Measurements from ENCODE around the gene GREB1.

Gene GREB1, protein sequence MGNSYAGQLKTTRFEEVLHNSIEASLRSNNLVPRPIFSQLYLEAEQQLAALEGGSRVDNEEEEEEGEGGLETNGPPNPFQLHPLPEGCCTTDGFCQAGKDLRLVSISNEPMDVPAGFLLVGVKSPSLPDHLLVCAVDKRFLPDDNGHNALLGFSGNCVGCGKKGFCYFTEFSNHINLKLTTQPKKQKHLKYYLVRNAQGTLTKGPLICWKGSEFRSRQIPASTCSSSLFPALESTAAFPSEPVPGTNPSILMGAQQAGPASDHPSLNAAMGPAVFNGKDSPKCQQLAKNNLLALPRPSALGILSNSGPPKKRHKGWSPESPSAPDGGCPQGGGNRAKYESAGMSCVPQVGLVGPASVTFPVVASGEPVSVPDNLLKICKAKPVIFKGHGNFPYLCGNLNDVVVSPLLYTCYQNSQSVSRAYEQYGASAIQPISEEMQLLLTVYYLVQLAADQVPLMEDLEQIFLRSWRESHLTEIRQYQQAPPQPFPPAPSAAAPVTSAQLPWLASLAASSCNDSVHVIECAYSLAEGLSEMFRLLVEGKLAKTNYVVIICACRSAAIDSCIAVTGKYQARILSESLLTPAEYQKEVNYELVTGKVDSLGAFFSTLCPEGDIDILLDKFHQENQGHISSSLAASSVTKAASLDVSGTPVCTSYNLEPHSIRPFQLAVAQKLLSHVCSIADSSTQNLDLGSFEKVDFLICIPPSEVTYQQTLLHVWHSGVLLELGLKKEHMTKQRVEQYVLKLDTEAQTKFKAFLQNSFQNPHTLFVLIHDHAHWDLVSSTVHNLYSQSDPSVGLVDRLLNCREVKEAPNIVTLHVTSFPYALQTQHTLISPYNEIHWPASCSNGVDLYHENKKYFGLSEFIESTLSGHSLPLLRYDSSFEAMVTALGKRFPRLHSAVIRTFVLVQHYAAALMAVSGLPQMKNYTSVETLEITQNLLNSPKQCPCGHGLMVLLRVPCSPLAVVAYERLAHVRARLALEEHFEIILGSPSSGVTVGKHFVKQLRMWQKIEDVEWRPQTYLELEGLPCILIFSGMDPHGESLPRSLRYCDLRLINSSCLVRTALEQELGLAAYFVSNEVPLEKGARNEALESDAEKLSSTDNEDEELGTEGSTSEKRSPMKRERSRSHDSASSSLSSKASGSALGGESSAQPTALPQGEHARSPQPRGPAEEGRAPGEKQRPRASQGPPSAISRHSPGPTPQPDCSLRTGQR (N-terminal part only)

DNA sequence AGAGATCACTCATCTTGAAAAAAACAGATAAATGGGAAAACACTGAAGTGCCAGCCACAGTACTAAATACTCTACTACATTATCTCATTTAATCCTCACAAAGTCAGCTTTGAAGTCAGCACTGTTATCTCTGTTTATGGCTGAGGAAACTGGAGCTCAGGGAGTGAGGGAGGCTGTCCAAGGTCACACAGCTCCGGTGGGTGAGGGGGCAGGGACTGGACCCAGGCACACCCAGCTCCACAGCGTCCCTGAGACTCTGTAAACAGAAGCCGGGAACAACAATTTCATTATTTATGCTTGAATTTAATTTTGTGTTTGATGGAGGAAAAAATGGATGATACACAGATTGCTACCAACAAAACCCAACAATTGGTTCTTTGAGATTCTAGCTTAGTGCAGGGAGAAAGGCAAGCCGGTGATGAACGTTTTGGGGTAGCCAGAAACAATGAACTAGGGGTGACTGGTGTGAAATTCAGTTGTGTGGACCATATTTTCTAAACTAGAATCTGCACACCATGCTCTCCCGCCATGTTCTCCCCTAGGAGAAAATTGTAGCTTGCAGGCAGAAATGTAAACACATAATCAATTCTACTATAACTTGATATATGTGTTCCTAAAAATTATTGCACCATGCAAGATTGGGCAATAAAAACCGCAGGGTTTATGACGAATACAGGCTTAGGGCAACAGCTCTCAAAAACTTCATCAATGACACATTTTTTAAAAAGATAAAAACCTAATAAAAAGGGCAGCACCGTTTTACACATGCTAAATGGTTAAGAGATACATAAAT, at the start of gene GREB1:
Gene GREB1, plus strand, starts transcription at position 768 of the 793 bp plus-strand sequence. CDS start 22,570 bp downstream, outside the sequence.
- no peak for DNase-seq (ENCODE audit: low read depth in 2 of 2)

DNA sequence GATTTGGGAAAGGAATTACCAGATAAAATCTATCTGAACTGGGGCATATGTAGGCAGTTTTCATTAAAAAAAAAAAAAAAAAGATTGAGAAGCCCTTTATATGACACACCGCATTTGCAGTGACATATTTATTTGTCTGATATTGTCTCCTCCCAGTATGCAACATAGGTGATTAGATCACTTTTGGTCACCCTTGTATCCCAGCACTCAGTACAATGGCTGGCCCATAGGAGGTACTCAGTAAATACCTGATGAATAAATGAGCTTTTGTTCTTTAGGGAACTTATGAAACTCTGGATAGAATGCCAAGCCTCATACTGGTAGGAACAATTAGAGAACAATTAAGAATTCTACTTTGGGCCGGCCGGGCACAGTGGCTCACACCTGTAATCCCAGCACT, 45.0 kb upstream of the GREB1 start:
- DNase-seq (ENCODE audit: low read depth in 2 of 2): no peak

DNA sequence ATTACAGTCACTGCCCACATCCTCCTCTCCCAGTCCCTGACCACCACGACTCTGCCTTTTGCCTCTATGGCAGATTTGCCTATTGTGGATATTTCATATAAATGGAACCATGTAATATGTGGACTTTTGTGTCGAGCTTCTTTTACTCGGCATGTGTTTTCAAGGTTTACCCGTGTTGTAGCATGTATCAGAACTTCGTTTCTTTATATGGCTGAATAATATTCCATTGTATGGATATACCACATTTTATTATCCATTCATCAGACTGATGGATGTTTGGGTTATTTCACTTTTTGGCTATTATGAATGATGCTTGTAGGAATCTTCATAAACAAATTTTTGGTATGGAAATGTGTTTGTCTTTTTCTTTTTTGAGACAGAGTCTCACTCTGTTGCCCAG, 43.7 kb upstream of the GREB1 start:
- DNase-seq (ENCODE audit: low read depth in 2 of 2): no peak

DNA sequence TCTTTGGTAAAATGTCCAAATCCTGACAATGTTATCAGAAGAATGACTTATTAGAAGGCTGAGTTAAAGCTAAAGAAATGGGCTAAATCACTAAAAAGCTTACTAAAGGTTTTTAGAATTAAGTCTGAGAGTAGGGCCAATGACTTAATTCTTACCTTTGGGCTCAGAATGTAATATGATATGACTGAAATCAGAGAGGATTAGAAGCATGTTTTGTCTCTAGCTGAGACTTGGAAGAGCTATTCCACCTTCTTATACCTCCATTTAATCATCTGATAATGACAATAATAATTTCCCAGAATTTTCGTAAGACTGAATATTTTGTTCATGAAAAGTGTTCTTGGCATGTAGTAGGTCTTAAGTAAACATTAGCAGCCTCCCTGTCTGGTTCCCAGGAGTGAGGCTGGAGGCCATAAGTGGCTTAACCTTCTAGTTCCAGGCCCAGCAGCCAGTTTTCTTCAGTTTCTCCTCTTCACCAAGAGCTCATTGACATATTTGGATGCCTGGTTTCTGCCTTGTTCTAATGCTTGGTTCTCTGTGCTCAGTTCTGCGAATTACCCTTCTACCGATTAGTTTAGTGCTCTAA, 42.4 kb upstream of the GREB1 start:
- no peak for DNase-seq (ENCODE audit: low read depth in 2 of 2)

DNA sequence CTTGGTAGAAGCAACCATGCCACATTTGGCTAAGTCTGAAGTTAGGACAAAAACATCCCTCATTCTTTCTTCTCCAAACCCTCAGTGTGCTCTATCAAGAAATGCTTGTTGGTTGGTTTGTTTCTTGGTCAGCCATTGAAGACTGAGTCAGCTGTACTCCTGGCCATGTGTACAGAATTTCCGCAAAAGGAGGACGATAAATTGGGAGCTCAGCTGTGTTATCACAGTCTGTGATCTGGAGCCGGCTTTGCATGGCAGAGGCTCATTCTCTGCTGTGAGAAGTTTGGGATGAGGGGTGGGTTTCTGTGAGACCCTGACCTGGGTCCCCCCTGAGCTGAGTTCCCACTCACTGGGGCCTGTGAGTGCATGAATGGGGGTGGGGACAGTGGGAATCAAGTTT, 41.6 kb upstream of the GREB1 start:
- no peak for DNase-seq (ENCODE audit: low read depth in 2 of 2)

DNA sequence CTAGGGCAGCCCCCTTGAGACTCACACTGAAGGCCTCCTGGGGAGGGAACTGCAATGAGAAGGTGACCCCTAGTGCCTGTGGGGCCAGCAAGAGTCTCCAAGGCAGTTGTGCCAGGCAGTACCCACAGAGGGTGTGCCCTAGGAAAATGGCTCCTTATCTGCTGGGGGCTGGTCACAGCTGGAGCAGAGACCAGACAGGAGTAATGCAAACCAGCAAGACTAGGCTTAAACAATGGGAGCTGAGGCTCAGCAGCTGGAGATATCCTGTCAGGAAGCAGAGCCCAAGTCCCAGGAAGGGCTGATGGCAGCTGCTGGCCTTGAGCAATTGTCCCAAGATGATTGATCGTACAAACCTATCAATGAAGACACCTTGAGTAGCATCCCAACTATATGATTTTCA, 41.1 kb upstream of the GREB1 start:
- DNase-seq (ENCODE audit: low read depth in 2 of 2): no peak

DNA sequence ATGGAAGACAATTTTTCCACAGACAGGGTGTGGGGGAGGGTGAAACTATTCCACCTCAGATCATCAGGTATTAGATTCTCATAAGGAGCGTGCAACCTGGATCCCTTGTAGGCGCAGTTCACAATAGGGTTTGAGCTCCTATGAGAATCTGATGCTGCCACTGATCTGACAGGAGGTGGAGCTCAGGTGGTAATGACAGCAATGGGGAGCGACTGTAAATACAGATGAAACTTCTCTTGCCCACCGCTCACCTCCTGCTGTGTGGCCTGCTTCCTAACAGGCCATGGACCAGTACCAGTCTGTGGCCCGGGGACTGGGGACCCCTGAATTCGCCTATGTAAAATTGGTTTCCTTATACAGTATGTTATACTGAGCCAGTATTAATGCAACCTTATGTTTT, 40.6 kb upstream of the GREB1 start:
- no peak for DNase-seq (ENCODE audit: low read depth in 2 of 2)

DNA sequence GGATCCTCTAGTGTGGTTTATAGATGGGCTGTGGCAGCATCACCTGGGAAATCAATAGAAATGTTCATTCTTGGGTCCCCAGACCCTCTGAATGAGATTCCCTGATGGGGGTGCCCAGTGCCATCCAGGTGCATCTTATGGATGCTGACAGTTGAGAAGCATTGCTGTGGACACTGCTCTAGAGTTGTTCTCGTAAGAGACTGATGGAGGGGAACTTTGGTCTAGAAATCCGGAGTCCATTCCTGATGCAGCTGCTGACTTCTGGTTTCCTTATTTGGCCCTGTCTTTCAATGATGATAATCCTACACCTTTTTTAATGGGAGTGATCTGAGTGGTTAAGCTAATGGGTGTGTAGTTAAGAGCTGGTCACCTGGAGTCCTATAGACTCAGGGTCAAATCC, 39.5 kb upstream of the GREB1 start:
- no peak for DNase-seq (ENCODE audit: low read depth in 2 of 2)

DNA sequence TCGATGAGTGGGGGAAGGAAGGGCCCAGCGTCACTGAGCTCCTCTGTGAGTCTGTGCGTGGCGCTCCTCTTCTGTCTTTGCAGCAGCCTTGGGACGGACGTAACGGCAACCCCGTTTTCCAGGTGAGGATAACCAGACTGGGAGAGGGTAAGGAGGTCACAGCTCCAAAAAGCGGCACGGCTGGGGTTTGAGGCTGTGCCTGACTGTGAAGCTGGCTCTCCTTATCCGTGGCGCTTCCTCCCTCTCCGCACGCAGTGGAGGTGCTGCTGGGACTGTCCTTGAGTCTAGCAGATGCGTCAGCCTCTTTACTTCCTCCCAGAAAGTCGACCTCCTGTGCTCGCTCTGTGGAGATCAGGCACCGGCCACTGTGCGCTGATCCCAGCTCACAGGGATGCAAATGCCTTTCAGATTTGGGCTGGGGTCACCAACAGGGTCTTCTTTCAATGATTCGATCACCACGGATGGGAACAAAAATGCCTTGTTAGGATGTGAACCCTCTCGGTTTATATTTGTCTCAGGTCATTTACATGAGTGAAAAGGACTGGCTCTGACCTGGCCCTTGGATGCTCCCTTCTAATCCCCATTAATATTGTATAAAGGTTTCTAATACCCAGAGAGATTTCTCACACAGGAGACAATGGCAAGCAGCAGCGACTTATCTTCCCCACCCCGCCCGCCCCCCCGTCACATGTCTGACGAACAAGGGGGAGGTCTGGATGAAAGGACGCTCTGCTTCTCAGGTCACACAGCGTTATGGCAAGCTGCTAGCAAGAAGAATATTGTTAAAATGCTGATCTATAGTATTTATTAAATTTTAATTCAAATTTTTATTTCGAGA, 37.8 kb upstream of the GREB1 start:
- DNase-seq (ENCODE audit: low read depth in 2 of 2): no peak

DNA sequence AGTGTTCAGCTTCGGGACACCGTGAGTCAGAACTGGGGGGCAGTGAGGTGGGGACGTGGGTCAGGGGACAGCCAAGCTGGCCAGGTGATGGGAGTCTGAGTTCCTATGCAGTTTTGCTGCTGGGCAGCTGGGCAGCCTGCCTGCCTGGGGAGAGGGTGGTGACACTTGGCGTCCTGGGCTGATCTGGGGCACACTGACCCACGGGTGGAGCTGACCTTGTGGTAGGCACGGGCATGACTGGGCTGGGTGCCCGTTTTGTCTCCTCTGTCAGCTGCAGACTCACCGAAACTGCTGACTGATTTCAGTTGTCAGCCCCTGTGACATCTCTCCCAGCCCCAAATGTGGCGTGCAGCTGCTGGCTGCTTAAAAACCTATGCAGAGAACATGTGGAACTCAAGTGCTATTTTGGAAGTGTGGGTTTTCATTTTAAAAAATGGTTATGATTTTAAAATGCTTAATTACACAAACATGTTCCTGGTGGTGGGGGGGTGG, 35.3 kb upstream of the GREB1 start:
- DNase-seq (ENCODE audit: low read depth in 2 of 2): no peak

DNA sequence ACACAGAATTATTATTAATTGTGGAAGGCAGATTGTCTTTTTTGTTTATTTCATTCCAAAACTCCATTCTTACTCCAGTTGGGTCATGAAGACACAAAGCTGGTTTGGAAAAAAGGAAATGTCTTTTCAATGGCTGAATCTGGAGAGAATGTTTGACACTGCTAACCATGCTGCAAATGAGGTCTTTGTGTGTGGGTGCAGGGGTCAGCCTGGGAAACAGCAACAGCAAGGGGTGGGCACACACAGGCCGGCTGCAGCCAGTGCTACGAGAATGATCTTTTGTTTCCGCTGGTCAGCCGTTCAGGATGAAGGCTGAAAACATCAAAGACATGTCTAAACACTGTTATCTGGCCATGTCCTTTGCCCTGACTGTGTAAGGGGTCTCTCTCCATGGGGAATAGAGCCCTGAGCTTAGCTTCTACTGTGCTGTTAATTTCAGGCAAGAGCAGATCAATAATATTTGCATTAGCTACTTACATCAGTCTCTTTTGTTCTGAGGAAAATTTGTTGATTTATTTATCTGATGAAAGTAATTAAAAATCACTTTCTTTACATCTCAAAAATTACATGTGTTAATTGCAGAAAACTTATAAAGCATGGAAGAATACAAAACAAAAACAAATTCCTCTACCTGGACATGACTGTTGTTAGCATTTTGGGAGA, 34.6 kb upstream of the GREB1 start:
- no peak for DNase-seq (ENCODE audit: low read depth in 2 of 2)

DNA sequence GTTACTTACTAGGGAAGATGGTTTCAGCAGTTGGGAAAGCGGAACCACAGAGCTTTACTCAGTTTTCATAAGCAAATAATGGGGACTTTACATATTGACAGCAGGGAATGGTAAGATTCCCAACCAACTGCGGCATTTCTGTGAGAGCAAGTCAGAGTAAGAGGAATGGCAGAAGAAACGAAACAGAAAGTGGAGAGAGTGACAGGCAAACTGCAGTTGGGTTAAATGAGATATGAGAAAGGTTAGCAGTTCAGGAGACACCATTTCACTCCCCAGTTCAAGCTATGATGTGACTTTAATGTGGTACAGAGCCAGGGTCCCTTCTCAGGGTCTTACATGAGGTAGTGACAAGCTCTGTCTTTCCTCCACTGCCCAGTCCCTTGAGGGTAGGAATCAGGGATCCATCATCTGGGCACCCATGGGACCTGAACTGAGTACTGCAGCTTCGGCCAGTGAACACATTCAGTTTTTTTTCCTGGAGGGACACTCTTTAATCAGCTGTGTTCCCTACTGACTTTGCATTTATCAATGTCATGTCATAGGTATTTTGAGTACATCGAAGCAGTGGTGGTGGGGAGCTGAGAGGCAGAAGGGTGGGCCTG, 33.0 kb upstream of the GREB1 start:
- no peak for DNase-seq (ENCODE audit: low read depth in 2 of 2)

DNA sequence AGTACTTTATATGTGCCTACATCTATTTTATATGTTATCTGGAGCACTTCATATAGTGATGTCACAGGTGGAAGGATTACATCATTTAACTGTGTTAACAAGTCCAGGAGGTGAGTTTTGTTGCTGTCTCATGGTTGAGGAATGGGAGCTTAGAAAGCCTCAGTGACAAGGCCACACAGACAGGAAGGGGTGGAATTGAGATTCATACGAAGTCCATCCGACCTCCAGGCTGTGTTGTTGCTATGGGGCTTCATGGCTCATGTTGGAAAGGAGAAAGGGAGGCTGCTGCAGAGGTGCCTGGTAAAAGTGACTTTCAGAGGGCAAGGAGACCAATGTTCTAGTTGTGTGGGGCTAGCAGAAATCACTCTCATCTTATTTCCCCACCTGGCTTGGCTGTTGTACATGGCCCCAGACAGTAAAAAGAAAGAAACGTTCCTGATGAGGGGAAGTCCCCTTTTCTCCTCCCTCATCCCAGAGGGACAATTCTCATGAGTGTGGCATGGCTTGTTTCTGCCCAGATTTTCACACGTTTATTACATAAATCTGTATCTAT, 31.0 kb upstream of the GREB1 start:
- DNase-seq (ENCODE audit: low read depth in 2 of 2): no peak

DNA sequence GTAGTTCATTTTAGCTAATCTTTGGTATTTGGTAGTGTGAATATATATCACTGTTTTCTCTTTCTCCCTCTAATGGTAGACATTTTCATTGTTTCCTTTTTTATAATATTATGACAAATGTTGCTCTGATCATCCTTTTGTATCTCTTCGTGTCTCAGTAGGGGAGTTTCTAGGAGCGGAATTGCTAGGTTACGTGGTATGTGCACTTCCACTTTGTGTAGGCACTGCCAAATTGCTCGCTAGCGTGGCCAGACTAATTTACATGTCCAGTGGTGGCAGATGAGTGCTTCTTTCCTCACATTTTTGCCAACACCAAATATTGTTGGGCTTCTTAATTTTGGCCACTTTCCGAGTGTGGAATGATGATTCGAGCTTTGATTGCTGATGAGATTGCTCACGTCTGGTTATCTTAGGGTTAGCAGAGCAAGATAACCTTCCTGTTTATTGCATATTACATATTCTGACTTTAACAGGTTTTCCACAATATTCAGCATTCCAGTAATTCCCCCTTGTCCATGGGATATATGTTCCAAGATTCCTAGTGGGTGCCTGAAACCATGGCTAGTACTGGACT, 30.4 kb upstream of the GREB1 start:
- DNase-seq (ENCODE audit: low read depth in 2 of 2): no peak

DNA sequence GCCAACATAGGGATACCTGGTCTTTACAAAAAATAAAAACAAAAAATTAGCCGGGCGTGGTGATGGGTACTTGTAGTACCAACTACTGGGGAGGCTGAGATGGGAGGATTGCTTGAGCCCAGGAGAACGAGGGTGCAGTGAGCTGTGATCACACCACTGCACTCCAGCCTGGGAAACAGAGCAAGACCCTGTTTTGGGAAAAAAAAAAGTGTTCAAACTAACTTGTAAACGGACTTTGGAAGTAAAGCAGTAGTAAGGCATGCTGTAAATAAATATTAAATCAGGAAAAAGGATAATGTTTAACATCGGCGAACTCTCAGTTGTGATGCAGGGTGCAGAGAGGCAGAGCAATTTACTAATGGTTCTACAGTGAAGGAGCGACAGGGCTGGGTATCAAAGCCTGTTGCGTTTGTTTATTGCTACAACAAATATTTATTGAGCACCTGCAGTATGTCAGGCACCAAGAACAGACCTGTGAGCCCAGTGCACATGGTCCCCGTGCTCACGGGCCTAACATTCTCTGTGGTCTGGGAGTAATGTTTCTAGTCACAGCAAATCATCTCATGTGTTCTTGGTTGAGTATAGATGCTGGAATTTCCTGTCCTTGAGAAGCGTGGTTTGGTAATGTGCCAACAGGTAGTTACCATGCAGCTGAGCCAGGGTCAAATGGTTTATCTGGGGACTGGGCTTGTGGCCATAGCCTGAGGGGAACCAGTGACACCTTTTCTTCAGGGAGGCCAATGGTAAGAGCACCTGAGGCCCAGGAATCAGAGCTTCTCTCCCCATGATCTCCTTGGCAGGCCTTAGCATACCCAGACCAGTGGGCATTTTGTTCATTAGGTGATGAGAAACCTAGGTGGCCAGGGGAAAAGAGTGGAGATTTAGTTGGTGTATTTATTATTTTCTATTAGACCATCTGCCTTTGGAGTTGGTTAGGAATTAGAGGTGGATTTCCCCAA, 27.9 kb upstream of the GREB1 start:
- no peak for DNase-seq (ENCODE audit: low read depth in 2 of 2)

DNA sequence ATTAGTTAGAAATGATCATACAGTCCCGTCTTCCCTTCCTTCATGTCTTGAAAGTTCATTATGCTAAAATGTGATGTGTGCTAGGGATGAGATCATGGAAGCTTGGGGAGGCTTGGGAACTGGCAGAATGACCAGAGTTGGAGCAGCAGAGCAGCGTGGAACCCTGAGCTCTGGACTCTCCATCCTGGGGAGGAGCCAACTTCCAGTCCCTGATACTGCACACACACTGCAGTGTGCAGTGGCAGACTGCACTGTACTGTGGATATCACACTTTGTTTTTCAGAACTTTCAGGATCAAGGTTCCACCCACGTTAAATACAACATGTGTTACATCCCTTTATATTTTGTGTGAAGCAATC, 27.3 kb upstream of the GREB1 start:
- no peak for DNase-seq (ENCODE audit: low read depth in 2 of 2)

DNA sequence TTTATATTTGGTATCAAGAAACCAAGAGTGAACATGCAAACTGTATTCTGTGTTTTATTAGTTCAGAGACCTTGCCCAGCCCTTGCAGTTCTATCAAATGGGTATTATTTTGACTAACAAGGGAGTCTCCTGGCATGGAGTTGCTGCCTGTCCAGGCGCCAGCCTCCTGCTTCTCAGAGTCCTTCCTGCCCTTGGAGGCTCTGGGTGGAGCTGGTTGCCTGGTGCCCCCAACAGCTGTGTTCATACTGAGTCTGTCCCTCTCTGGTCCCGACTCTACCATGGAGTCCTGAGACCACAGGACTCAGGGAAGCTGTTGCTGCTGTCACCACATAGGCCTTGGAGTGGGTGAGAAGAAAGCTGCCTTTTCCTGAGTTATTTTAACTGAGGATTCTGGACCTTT, 26.3 kb upstream of the GREB1 start:
- no peak for DNase-seq (ENCODE audit: low read depth in 2 of 2)

Data from activated CD4-positive, alpha-beta T cell treated with anti-CD3 and anti-CD28 coated beads for 24 hours (primary cell).